ENCODE data around the gene LITAFD. TPM values are rescaled to one million over a fixed set of nuclear protein-coding genes. Genes with fewer than 3 reads are reported as not detected.

Gene LITAFD
- total RNA-seq, 4 donors from 2014 or later, result not detected

DNA sequence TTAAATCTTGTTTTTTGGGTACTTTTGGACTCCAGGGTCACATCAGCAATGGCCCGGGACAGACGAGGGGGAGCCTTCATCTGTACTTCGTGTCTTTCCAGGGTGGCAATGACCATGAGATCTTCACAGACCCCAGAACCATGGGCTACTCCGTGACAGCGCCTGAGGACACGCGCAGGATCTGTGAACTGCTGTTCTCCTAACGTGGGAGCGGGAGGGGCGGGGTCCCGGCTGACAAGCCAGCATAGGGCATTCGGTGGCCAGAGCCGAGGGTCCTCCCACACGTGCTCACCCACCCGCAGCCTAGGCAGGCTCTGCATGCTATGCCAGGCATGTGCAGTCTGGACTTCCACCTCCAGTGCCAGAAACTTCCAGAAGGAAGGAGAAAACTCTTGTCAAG is 34.5 kb upstream of the LITAFD start:
- no peak for DNase-seq (ENCODE audit: low spot score)
- TF ChIP-seq, protein P1, sequence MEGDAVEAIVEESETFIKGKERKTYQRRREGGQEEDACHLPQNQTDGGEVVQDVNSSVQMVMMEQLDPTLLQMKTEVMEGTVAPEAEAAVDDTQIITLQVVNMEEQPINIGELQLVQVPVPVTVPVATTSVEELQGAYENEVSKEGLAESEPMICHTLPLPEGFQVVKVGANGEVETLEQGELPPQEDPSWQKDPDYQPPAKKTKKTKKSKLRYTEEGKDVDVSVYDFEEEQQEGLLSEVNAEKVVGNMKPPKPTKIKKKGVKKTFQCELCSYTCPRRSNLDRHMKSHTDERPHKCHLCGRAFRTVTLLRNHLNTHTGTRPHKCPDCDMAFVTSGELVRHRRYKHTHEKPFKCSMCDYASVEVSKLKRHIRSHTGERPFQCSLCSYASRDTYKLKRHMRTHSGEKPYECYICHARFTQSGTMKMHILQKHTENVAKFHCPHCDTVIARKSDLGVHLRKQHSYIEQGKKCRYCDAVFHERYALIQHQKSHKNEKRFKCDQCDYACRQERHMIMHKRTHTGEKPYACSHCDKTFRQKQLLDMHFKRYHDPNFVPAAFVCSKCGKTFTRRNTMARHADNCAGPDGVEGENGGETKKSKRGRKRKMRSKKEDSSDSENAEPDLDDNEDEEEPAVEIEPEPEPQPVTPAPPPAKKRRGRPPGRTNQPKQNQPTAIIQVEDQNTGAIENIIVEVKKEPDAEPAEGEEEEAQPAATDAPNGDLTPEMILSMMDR (IDR thresholded peaks at IDR 0.05), result no peak
- no peak for ATAC-seq (ENCODE audit: low FRiP score)

DNA sequence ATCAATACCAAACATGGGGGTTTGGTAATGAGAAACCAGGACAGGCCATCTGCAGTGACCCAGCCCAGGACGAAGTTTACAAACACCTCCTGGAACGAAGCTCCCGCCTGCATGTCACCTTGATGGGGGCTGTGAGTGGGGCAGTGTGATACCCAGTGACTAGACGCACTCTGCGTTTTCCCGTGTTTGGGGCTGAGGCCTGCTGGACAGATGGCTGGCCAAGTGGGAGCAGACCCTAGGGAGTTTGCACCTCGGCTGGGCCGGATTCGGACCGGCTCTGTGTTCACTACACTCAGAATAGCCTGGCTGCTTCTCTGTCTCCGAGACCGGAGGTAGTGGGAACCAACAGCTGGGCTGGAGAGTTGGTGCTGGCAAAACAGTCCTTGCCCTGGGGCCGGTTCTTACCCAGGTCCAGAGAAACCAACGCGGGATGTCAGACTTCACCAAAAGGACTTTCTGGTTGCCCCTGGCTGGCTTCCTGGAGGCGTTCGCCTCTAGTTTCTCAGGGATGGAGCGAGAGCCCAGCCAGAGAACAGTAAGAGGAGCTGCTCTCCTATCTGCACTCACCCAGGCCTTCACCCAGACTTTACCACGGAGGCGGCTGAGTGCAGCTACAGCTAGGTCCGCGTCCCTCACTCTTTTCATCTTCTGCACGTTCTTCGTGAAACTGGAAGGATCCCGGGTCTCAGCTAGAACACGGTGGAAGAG is 33.8 kb upstream of the LITAFD start:
- DNase-seq (ENCODE audit: low spot score), result no peak
- TF ChIP-seq, protein P1 (IDR thresholded peaks at IDR 0.05), result no peak
- ATAC-seq (ENCODE audit: low FRiP score), result no peak

DNA sequence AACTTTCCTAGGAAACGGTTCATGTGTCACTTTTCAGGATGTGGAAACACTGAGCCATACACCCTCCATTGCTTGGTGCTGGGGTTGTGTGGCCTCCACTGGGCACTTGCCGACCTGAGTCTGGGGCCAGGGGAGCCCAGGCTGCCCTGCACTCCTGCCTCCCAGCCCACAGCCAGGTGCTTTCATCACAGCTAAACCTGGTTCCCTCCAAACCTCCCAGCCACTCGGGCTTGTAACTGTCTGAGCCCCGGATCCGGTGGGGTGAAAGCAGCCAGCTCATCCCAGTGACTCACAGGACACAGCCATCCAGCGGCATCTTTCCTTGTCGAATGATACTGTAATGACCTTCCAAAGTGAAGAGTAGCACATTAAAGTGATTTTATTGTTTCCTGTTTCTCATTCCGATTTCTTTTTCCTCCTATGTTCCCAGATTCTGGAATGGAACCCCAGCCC is 33.2 kb upstream of the LITAFD start:
- no peak for ATAC-seq (ENCODE audit: low FRiP score)
- TF ChIP-seq, protein P1 (IDR thresholded peaks at IDR 0.05), result no peak
- no peak for DNase-seq (ENCODE audit: low spot score)

DNA sequence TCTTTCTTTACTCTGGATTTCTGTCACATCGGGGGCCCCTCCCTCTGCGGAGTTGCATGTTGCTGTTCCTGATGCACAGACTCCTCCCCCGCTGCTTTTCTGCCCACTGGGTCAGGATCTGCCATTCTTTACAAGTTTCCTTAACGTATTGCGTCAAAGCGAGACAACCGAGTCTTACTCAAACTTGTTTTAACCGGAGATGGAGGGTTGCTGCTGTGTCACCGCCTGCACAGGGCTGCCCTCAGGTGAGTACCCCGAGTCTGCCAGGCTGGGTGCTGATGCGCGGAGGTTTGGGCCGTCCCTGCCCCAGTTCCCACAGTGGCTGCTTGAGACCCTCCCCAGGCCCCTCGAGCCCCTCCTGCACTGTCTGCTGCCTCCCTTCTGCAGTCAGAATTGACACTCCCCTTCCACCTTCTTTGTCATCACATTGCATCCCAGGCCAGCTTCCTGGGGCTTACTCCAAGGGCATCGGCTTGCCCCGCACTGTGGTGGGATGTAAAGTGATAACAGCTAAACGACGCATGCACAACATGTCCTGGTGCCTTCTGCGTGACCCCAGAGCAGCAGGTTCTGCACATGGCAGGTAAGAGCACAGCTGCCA is 32.6 kb upstream of the LITAFD start:
- ATAC-seq (ENCODE audit: low FRiP score), result no peak
- TF ChIP-seq, protein P1 (IDR thresholded peaks at IDR 0.05), result no peak
- no peak for DNase-seq (ENCODE audit: low spot score)

DNA sequence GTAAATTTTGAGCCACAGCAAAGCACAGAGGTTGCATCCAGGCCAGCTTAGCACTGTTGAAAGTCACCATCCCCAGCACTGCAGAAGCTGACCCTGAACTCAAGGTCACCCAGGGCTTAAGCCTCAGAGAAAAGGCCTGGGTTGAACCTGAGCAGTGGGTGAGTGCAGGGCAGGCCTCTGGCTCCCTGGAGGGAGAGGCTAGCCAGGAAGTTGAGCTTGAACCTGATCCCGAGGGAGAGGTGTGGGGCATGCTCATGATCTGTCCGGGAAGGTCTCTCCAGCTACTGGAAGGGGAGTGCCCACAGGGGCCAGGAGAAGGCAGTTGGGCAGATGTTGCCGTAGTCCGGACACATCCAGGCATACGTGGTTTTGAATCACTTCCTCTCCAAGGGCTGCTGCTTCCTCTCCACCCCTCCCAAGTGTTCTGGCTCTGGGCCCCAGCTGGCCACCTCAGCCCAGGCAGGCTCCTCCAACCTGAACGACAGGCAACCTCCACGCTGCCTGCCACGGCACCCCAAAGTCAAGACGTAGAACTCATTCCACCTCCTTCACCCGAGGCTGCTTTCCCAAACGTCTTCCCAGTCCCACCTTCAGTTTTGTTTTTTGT is 31.8 kb upstream of the LITAFD start:
- ATAC-seq (ENCODE audit: low FRiP score) (peak; percentile 64), DNase-seq (ENCODE audit: low spot score) (no peak)
- TF ChIP-seq, protein P1 (IDR thresholded peaks at IDR 0.05), result no peak

DNA sequence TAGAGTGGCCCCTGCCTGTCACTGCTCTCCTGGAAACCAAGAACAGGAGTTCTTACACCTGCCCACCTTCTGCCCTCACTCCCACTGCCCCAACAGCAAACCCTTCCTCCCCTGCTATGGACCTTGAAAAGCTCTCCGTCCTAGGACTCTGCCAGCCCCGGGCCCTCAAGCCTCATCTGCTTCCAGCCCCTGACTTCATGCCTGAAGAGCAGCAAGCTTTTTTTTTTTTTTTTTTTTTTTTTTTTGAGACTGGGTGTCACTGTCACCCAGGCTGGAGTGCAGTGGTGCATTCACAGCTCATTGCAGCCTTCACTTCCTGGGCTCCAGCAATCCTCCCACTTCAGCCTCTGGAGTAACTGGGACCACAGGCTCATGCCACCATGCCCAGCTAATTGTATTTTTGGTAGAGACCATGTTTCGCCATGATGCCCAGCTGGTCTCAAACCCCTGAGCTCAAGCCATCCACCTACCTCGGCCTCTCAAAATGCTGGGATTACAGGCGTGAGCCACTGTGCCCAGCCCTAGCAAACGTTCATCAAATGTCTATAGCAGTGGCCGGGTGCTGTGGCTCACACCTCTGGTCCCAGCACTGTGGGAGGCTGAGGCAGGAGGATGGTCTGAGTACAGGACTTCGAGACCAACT is 30.3 kb upstream of the LITAFD start:
- no peak for DNase-seq (ENCODE audit: low spot score)
- ATAC-seq (ENCODE audit: low FRiP score), result no peak
- TF ChIP-seq, protein P1 (IDR thresholded peaks at IDR 0.05), result no peak
